Urinary bladder (tissue), 4 donors: Measurements from ENCODE around the gene PIGW. TPM values are rescaled to one million over a fixed set of nuclear protein-coding genes. Genes with fewer than 3 reads are reported as not detected.
A peak's percentile ranks its signal among the peaks of the same experiment; 100 is the strongest.

ENCODE experiments used
- DNase-seq: peaks from one replicate; pipeline ENCODE4 v3.0.0-alpha.2; 2015; ENCODE audit errors: extremely low spot score
- H3K27ac ChIP-seq: one replicate; pipeline ENCODE4 v1.5.1; 2013; ENCODE audit warnings: low read depth, mild to moderate bottlenecking, moderate library complexity
- H3K36me3 ChIP-seq: one replicate; pipeline ENCODE4 v1.6.1; 2013; ENCODE audit warnings: mild to moderate bottlenecking, moderate library complexity; ENCODE audit not compliant: insufficient read depth
- H3K4me1 ChIP-seq: one replicate; pipeline ENCODE4 v1.6.1; 2013; ENCODE audit warnings: mild to moderate bottlenecking, moderate library complexity; ENCODE audit not compliant: insufficient read depth
- H3K4me3 ChIP-seq: one replicate; pipeline ENCODE4 v1.5.1; 2013; ENCODE audit warnings: low read depth, low read length
- WGBS: extraction: QIAGEN DNeasy Blood & Tissue Kit; methylation state at CpG from one replicate; pipeline ENCODE4 v1.1.7; 2013; 5-methylcytosine and 5-hydroxymethylcytosine counted together
- polyA plus RNA-seq: library from polyadenylated mRNA; stranded (reverse); fragments of 200-250 nt; gene quantifications from one replicate; pipeline ENCODE4 v1.2.3, GENCODE V29; 2013
- total RNA-seq: library from RNA; depleted of rRNA; stranded (reverse); fragments of >200 nt; gene quantifications from one replicate; pipeline ENCODE4 v1.2.3, GENCODE V29; 2014
- donor health status: healthy with polysubstance abuse.
- donor health status: healthy.

PIGW gene
- total RNA-seq (5.6 TPM), polyA plus RNA-seq (6.8 TPM)

- no peak for DNase-seq
- Histone ChIP-seq H3K4me1 (no peaks in the 10 kb centered on the region), H3K27ac (peak within 1 kb of the TSS; percentile 96), H3K36me3 (no peaks in the 10 kb centered on the region), H3K4me3 (peak within 1 kb of the TSS; percentile 63)
- WGBS = under 1% methylated on average over 83 of the region's 83 CpGs
Measured at GRCh38 chr17:36534840-36535668, at the start of gene PIGW, which contains the start of gene MYO19. PIGW (plus strand) TSS chr17:36534987; CDS start chr17:36537102, 2,115 bp downstream. MYO19 (minus strand) TSS chr17:36534868; CDS start chr17:36532538, 2,330 bp downstream.

GRCh38 chr17:36485027-36485426, 49.8 kb upstream of the PIGW start:
- WGBS = 90% methylated on average over 8 of the region's 8 CpGs
- H3K4me1 ChIP-seq = no peaks in the 10 kb centered on the region
- no peak for DNase-seq
- no peaks in the 10 kb centered on the region for H3K36me3 ChIP-seq
- H3K27ac ChIP-seq = no peak overlapping the region
- H3K4me3 ChIP-seq = no peak overlapping the region

GRCh38 chr17:36485805-36486203, 49.0 kb upstream of the PIGW start:
- Histone ChIP-seq H3K36me3 (no peaks in the 10 kb centered on the region), H3K4me1 (no peaks in the 10 kb centered on the region), H3K4me3 (peak overlapping the region; percentile 89), H3K27ac (no peak overlapping the region)
- DNase-seq = no peak
- WGBS = 34% methylated on average over 10 of the region's 10 CpGs

GRCh38 chr17:36486204-36487194, 48.3 kb upstream of the PIGW start, which contains the start of gene ZNHIT3:
ZNHIT3 (plus strand) TSS chr17:36486681; CDS start chr17:36486700, 19 bp downstream.
- WGBS = under 1% methylated on average over 73 of the region's 73 CpGs
- peak within 1 kb of the TSS; percentile 76 for H3K27ac ChIP-seq

GRCh38 chr17:36493956-36494355, 40.8 kb upstream of the PIGW start:
- H3K4me1 ChIP-seq = no peaks in the 10 kb centered on the region
- no peaks in the 10 kb centered on the region for H3K36me3 ChIP-seq
- no peak overlapping the region for H3K27ac ChIP-seq
- H3K4me3 ChIP-seq = no peak overlapping the region
- WGBS = 79% methylated on average over 1 of the region's 1 CpG
- DNase-seq = no peak

More at GRCh38 chr17:36486204-36487194, 48.3 kb upstream of the PIGW start, which contains the start of gene ZNHIT3:
- H3K36me3 ChIP-seq = no peaks in the 10 kb centered on the region
- peak; percentile 85 for DNase-seq
- H3K4me1 ChIP-seq = no peaks in the 10 kb centered on the region
- H3K4me3 ChIP-seq = peak within 1 kb of the TSS; percentile 89

- DNase-seq = no peak
- WGBS = 74% methylated on average over 5 of the region's 5 CpGs
- Histone ChIP-seq H3K4me3 (no peak overlapping the region), H3K4me1 (no peaks in the 10 kb centered on the region), H3K36me3 (no peaks in the 10 kb centered on the region), H3K27ac (no peak overlapping the region)
Measured at GRCh38 chr17:36494674-36495073, 40.1 kb upstream of the PIGW start.

GRCh38 chr17:36495076-36495578, 39.7 kb upstream of the PIGW start:
- WGBS = 58% methylated on average over 3 of the region's 3 CpGs
- DNase-seq = no peak
- Histone ChIP-seq H3K27ac (no peak overlapping the region), H3K4me3 (no peak overlapping the region), H3K36me3 (no peaks in the 10 kb centered on the region), H3K4me1 (no peaks in the 10 kb centered on the region)

GRCh38 chr17:36496018-36496789, 38.6 kb upstream of the PIGW start:
- WGBS = 88% methylated on average over 9 of the region's 9 CpGs
- Histone ChIP-seq H3K27ac (no peak overlapping the region), H3K4me1 (no peaks in the 10 kb centered on the region), H3K36me3 (no peaks in the 10 kb centered on the region), H3K4me3 (no peak overlapping the region)
- DNase-seq = no peak

GRCh38 chr17:36498155-36498554, 36.6 kb upstream of the PIGW start:
- H3K4me1 ChIP-seq = no peaks in the 10 kb centered on the region
- H3K27ac ChIP-seq = no peak overlapping the region
- no peaks in the 10 kb centered on the region for H3K36me3 ChIP-seq
- no peak overlapping the region for H3K4me3 ChIP-seq
- no peak for DNase-seq
- WGBS = 76% methylated on average over 9 of the region's 9 CpGs

- Histone ChIP-seq H3K4me3 (no peak overlapping the region), H3K36me3 (no peaks in the 10 kb centered on the region), H3K4me1 (no peaks in the 10 kb centered on the region), H3K27ac (no peak overlapping the region)
- DNase-seq = no peak
- WGBS = 63% methylated on average over 7 of the region's 7 CpGs
Measured at GRCh38 chr17:36498560-36499300, 36.1 kb upstream of the PIGW start.

GRCh38 chr17:36500745-36501225, 34.0 kb upstream of the PIGW start:
- Histone ChIP-seq H3K4me1 (no peaks in the 10 kb centered on the region), H3K36me3 (no peaks in the 10 kb centered on the region), H3K4me3 (no peak overlapping the region), H3K27ac (no peak overlapping the region)
- 91% methylated on average over 15 of the region's 15 CpGs for WGBS
- no peak for DNase-seq

GRCh38 chr17:36501351-36501750, 33.4 kb upstream of the PIGW start:
- Histone ChIP-seq H3K36me3 (no peaks in the 10 kb centered on the region), H3K4me3 (no peak overlapping the region), H3K27ac (no peak overlapping the region), H3K4me1 (no peaks in the 10 kb centered on the region)
- no peak for DNase-seq
- WGBS = 98% methylated on average over 3 of the region's 3 CpGs
